Gastrocnemius medialis (tissue), 4 donors: ENCODE data around the gene ASCL5.

Source experiments
- CTCF ChIP-seq, 5 experiments: fragments of 450-650 bp in 3 of 5; fragments of 200-600 bp in 2 of 5; sonication (generic) in 2 of 5; IDR thresholded peaks in 4 of 5; conservative IDR thresholded peaks in 1 of 5; 1 replicate in 4 of 5; 2 replicates in 1 of 5; pipeline ENCODE4 v1.5.1; 2016 to 2019; ENCODE audit warnings: antibody characterized with exemption in 5 of 5, mild to moderate bottlenecking in 3 of 5, moderate library complexity in 3 of 5
- POLR2A ChIP-seq, 2 donors: fragments of 450-650 bp; IDR thresholded peaks; one replicate each; pipeline ENCODE4 v1.6.1; 2017; ENCODE audit warnings: antibody characterized with exemption in 2 of 2, mild to moderate bottlenecking in 2 of 2, moderate library complexity in 2 of 2

DNA sequence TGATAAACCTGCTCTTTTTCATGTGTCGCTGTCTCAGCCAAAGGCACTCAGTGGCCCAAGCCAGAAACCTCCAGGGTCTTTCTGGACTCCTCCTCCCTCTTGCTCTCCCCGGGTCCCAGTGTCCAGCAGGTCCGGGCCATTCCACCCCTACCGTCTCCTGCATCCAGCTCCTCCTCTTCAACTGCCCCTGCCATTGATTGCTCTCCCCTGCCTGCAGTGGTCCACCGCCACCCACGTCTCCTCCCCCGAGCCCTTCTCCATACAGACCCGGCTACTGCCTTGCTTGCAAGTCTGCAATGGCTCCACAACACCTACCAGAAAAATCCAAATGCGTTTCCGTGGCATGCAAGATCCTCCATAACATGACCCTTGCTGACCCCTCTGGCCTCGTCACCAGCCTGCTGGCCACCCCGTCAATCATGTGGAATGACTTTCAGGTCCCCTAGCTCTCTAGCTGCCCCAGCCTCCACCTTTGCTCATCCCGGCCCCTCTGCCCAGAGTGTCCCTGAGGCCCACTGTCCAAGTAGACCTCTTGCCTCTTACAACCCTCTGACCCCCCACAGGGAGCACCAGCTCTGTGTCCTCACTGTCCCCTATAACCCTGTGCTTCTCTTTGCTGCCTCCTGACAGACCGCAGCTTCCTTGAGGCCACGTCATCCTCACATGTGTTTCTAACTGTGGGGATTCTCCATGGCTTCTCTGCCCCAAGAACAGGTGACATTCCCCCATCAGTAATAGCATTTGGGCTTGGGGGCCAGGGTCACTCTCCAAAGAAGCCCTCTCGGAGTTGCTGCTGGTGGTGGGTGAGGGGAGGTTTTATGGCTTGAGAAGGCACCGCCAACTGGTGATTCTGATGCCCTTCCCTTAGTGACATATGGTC lies 29.8 kb downstream of the ASCL5 start:
- TF ChIP-seq CTCF (IDR thresholded peaks at IDR 0.05 in 4 of 5, conservative IDR thresholded peaks at IDR 0.05 in 1 of 5) (no peak), POLR2A (IDR thresholded peaks at IDR 0.05) (no peak)
